IMR-90 (cell line): ENCODE data around the gene SP8. TPM values are rescaled to one million over a fixed set of nuclear protein-coding genes. Genes with fewer than 3 reads are reported as not detected.

Experiments used
- ATAC-seq: fragments of 200-7000 bp; cut with Tn5 transposase; 2 replicates; pipeline ENCODE4 v1.9.1; 2020; ENCODE audit warnings: low read depth, mild to moderate bottlenecking, moderate library complexity
- BruUV-seq: library from RNA; stranded (reverse); fragments of 400-500 nt; replicated peaks from 2 replicates; lab custom pipeline; 2021; lab: Mats Ljungman, UMichigan
- CTCF ChIA-PET: fragments of 300-600 bp; formaldehyde crosslinking; extraction: SDS; loops from one replicate; lab custom pipeline; 2021; ENCODE audit warnings: antibody characterized with exemption; lab: Yijun Ruan, JAX
- POLR2A ChIA-PET: fragments of 300-600 bp; sonication (Branson Sonifier 250); formaldehyde crosslinking; loops from one replicate; lab custom pipeline; 2022; ENCODE audit warnings: antibody characterized with exemption; ENCODE audit not compliant: unreplicated experiment; lab: Charles Lee
- DNase-seq: peaks from one replicate; pipeline ENCODE4 v3.0.0; 2013
- H2AFZ ChIP-seq: replicated peaks from 2 replicates; pipeline ENCODE3; 2013; ENCODE audit warnings: low read length, mild to moderate bottlenecking; ENCODE audit not compliant: poor library complexity
- H2AK5ac ChIP-seq: 2 replicates; pipeline ENCODE4 v1.6.1; 2013; ENCODE audit warnings: low read depth, low read length, inconsistent platforms
- H2AK9ac ChIP-seq: replicated peaks from 2 replicates; pipeline ENCODE3; 2013; ENCODE audit warnings: mild to moderate bottlenecking, low read depth, low read length, moderate library complexity; ENCODE audit not compliant: poor library complexity
- H2BK120ac ChIP-seq: 2 replicates; pipeline ENCODE4 v1.6.1; 2013; ENCODE audit warnings: low read depth, low read length, inconsistent platforms
- H2BK15ac ChIP-seq: 3 replicates; pipeline ENCODE4 v1.6.1; 2013; ENCODE audit warnings: low read depth, low read length, inconsistent platforms
- H2BK20ac ChIP-seq: 2 replicates; pipeline ENCODE4 v1.6.1; 2013; ENCODE audit warnings: low read depth, mild to moderate bottlenecking, inconsistent platforms, low read length, moderate library complexity
- H2BK5ac ChIP-seq: 2 replicates; pipeline ENCODE4 v1.6.1; 2013; ENCODE audit warnings: mild to moderate bottlenecking, low read depth, low read length, inconsistent platforms; ENCODE audit not compliant: poor library complexity, severe bottlenecking
- H3K14ac ChIP-seq: replicated peaks from 2 replicates; pipeline ENCODE4 v1.6.1; 2013; ENCODE audit warnings: low read depth, low read length, inconsistent platforms
- H3K18ac ChIP-seq: 2 replicates; pipeline ENCODE4 v1.6.1; 2013; ENCODE audit warnings: low read depth, low read length, control low read depth
- H3K23ac ChIP-seq: 2 replicates; pipeline ENCODE4 v1.6.1; 2013; ENCODE audit warnings: low read depth, low read length, inconsistent platforms
- H3K27ac ChIP-seq: 2 replicates; pipeline ENCODE4 v1.5.1; 2013; ENCODE audit warnings: mild to moderate bottlenecking, control low read depth, low read length; ENCODE audit not compliant: insufficient read depth
- H3K27me3 ChIP-seq: 2 replicates; pipeline ENCODE4 v1.6.1; 2013; ENCODE audit warnings: low read length; ENCODE audit not compliant: control insufficient read depth, insufficient read depth
- H3K36me3 ChIP-seq: 2 replicates; pipeline ENCODE4 v1.6.1; 2013; ENCODE audit warnings: low read length, mixed read lengths; ENCODE audit not compliant: control insufficient read depth, insufficient read depth
- H3K4ac ChIP-seq: 2 replicates; pipeline ENCODE4 v1.6.1; 2013; ENCODE audit warnings: low read depth, low read length, inconsistent platforms
- H3K4me1 ChIP-seq: 2 replicates; pipeline ENCODE4 v1.6.1; 2013; ENCODE audit warnings: low read length, mixed read lengths; ENCODE audit not compliant: control insufficient read depth, insufficient read depth
- H3K4me2 ChIP-seq: 2 replicates; pipeline ENCODE4 v1.6.1; 2013; ENCODE audit warnings: low read depth, mild to moderate bottlenecking, control low read depth, low read length, moderate library complexity
- H3K4me3 ChIP-seq: 2 replicates; pipeline ENCODE4 v1.5.1; 2013; ENCODE audit warnings: low read depth, mild to moderate bottlenecking, control low read depth, low read length, moderate library complexity; ENCODE audit not compliant: insufficient read depth
- H3K56ac ChIP-seq: 2 replicates; pipeline ENCODE4 v1.6.1; 2013; ENCODE audit warnings: low read length, inconsistent platforms; ENCODE audit not compliant: insufficient read depth; ENCODE audit errors: extremely low read depth
- H3K79me1 ChIP-seq, 2 experiments: 2 replicates each; pipeline ENCODE4 v1.6.1; 2013; ENCODE audit warnings: low read length in 2 of 2, inconsistent platforms in 1 of 2, low read depth in 1 of 2
- H3K9ac ChIP-seq: 2 replicates; pipeline ENCODE4 v1.6.1; 2013; ENCODE audit warnings: low read depth, low read length, control low read depth
- H3K9me1 ChIP-seq: 2 replicates; pipeline ENCODE4 v1.6.1; 2013; ENCODE audit warnings: low read length, inconsistent platforms; ENCODE audit not compliant: insufficient read depth
- H3K9me3 ChIP-seq: 2 replicates; pipeline ENCODE4 v1.6.1; 2013; ENCODE audit warnings: low read length; ENCODE audit not compliant: control insufficient read depth, insufficient read depth
- H4K20me1 ChIP-seq: 2 replicates; pipeline ENCODE4 v1.6.1; 2013; ENCODE audit warnings: low read length, inconsistent platforms; ENCODE audit not compliant: insufficient read depth
- H4K5ac ChIP-seq: 2 replicates; pipeline ENCODE4 v1.6.1; 2013; ENCODE audit warnings: mild to moderate bottlenecking, low read depth, low read length, control low read depth
- H4K8ac ChIP-seq, 2 experiments: 2 replicates each; pipeline ENCODE4 v1.6.1; 2013; ENCODE audit warnings: low read depth in 2 of 2, low read length in 2 of 2, control low read depth in 1 of 2, inconsistent platforms in 1 of 2
- H4K91ac ChIP-seq: 2 replicates; pipeline ENCODE4 v1.6.1; 2013; ENCODE audit warnings: low read depth, low read length, inconsistent platforms; ENCODE audit not compliant: insufficient read depth
- BHLHE40 ChIP-seq: fragments of 150-350 bp; IDR thresholded peaks from 2 replicates; pipeline ENCODE4 v1.6.1; 2016; ENCODE audit warnings: mild to moderate bottlenecking, low read depth, low read length
- CEBPB ChIP-seq: IDR thresholded peaks from 2 replicates; pipeline ENCODE4 v1.6.1; 2012; ENCODE audit warnings: low read depth, low read length, improper control_type of control experiment
- CHD1 ChIP-seq: IDR thresholded peaks from 2 replicates; pipeline ENCODE4 v1.6.1; 2012; ENCODE audit warnings: low read depth, low read length, improper control_type of control experiment
- FOS ChIP-seq: fragments of 150-350 bp; IDR thresholded peaks from 2 replicates; pipeline ENCODE4 v1.6.1; 2016; ENCODE audit warnings: low read depth, low read length
- MAFK ChIP-seq: IDR thresholded peaks from 2 replicates; pipeline ENCODE4 v1.6.1; 2012; ENCODE audit warnings: low read depth, low read length, improper control_type of control experiment
- MAZ ChIP-seq: IDR thresholded peaks from 2 replicates; pipeline ENCODE4 v1.6.1; 2012; ENCODE audit warnings: low read depth, mild to moderate bottlenecking, low read length, improper control_type of control experiment, moderate library complexity, borderline replicate concordance
- MXI1 ChIP-seq: IDR thresholded peaks from 2 replicates; pipeline ENCODE4 v1.6.1; 2012; ENCODE audit warnings: low read depth, mild to moderate bottlenecking, low read length, moderate library complexity, borderline replicate concordance
- NFE2L2 ChIP-seq: fragments of 150-350 bp; IDR thresholded peaks from 2 replicates; pipeline ENCODE4 v1.6.1; 2016; ENCODE audit warnings: low read depth, mild to moderate bottlenecking, low read length
- POLR2A ChIP-seq: IDR thresholded peaks from 2 replicates; pipeline ENCODE4 v1.6.1; 2012; ENCODE audit warnings: mild to moderate bottlenecking, low read depth, low read length
- RAD21 ChIP-seq: IDR thresholded peaks from 2 replicates; pipeline ENCODE4 v1.6.1; 2012; ENCODE audit warnings: low read length, improper control_type of control experiment
- RCOR1 ChIP-seq: IDR thresholded peaks from 2 replicates; pipeline ENCODE4 v1.6.1; 2012; ENCODE audit warnings: mild to moderate bottlenecking, low read length, improper control_type of control experiment; ENCODE audit not compliant: insufficient replicate concordance
- RFX5 ChIP-seq: IDR thresholded peaks from 2 replicates; pipeline ENCODE4 v1.8.0; 2012; ENCODE audit warnings: low read depth, mild to moderate bottlenecking, low read length, moderate library complexity
- SMC3 ChIP-seq: fragments of 150-350 bp; IDR thresholded peaks from 2 replicates; pipeline ENCODE4 v1.6.1; 2016; ENCODE audit warnings: low read depth, mild to moderate bottlenecking, antibody characterized with exemption, low read length, moderate library complexity
- USF2 ChIP-seq: fragments of 150-350 bp; IDR thresholded peaks from 2 replicates; pipeline ENCODE4 v1.6.1; 2017; ENCODE audit warnings: mild to moderate bottlenecking, antibody characterized with exemption, low read length, low read depth
- WGBS, 2 experiments: methylation state at CpG; one replicate each; pipeline versions ENCODE4 v1.1.5 to v1.1.7; 2013; ENCODE audit warnings: missing lambda C conversion rate in 2 of 2; ENCODE audit not compliant: insufficient read length in 1 of 2; ENCODE audit errors: extremely low coverage in 2 of 2; 5-methylcytosine and 5-hydroxymethylcytosine counted together
- dilution Hi-C: fragments of 300-500 bp; cut with HindIII; formaldehyde crosslinking; loops from one replicate; pipeline ENCODE4 v1.14.3; 2018; ENCODE audit warnings: low sequenced_read_pairs; ENCODE audit not compliant: unreplicated experiment
- in situ Hi-C: fragments of 300-500 bp; cut with MboI; formaldehyde crosslinking; loops from 3 replicates; pipeline ENCODE4 v1.14.3; 2019; ENCODE audit warnings: low sequenced_read_pairs, inconsistent platforms, mixed read lengths
- intact Hi-C: fragments of 100-400 bp; cut with micrococcal nuclease; formaldehyde crosslinking; loops from 2 replicates; pipeline ENCODE4 v1.10.0; 2022
- polyA plus RNA-seq, 3 experiments: library from polyadenylated mRNA; depleted of rRNA; stranded (reverse); fragments of >200 nt; gene quantifications; 2 replicates each; pipeline ENCODE4 v1.2.3, GENCODE V29; 2012; ENCODE audit warnings: low replicate concordance in 1 of 3
- total RNA-seq: library from RNA; depleted of rRNA; stranded (reverse); fragments of >200 nt; gene quantifications from 2 replicates; pipeline ENCODE4 v1.2.3, GENCODE V29; 2012
- TF ChIP-seq, protein P1 (sequence below): fragments of 150-350 bp; IDR thresholded peaks from 2 replicates; pipeline ENCODE4 v1.6.1; 2016; ENCODE audit warnings: low read depth, mild to moderate bottlenecking, low read length, moderate library complexity, borderline replicate concordance
- TF ChIP-seq, protein P2 (sequence below): conservative IDR thresholded peaks from 2 replicates; pipeline ENCODE4 v1.5.1; 2012; ENCODE audit warnings: mild to moderate bottlenecking, low read depth, low read length, improper control_type of control experiment

The SP8 gene
- total and polyA plus RNA-seq, 2 of the 4 experiments (the other 2 are of a cell fraction): not detected

DNA sequence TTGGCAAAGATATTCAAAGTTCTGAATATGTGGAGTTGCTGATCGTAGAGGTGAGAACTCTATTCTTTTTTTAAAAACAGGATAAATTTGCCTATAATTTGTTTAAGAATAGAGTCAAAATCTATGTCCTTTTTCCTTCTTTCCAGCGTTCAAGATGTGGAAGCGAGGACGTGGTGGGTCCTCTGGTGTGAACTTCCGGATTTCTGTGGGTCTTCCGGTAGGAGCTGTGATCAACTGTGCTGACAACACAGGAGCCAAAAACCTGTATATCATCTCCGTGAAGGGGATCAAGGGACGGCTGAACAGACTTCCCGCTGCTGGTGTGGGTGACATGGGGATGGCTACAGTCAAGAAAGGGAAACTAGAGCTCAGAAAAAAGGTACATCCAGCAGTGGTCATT is 40.5 kb upstream of the SP8 start:
- Histone ChIP-seq H3K56ac (no peak overlapping the region), H2AK5ac (no peak overlapping the region), H4K8ac (no peak overlapping the region), H3K4me2 (no peak overlapping the region), H2AK9ac (no peak overlapping the region), H3K18ac (no peak overlapping the region), H3K4me3 (no peak overlapping the region), H2BK120ac (no peak overlapping the region), H4K20me1 (no peaks in the 10 kb centered on the region), H3K9ac (no peak overlapping the region), H3K14ac (no peak overlapping the region), H2BK5ac (no peak overlapping the region), H3K9me3 (peaks cover 11% of the 10 kb centered on the region), H3K23ac (no peak overlapping the region), H3K36me3 (no peaks in the 10 kb centered on the region), H4K91ac (no peak overlapping the region), H3K4ac (no peak overlapping the region), H2BK20ac (no peak overlapping the region), H3K27ac (no peak overlapping the region), H4K5ac (no peak overlapping the region), H2AFZ (no peak overlapping the region), H3K9me1 (no peaks in the 10 kb centered on the region), H2BK15ac (no peak overlapping the region), H3K4me1 (no peaks in the 10 kb centered on the region), H3K27me3 (no peaks in the 10 kb centered on the region), H3K79me1 (no peaks in the 10 kb centered on the region)
- ChIA-PET POLR2A (no interaction called here), CTCF (no interaction called here)
- ATAC-seq (no peak), DNase-seq (no peak)
- no CpG with 5 or more reads among the region's 9 CpGs for WGBS, 2 experiments
- dilution Hi-C loops: no loop called here
- in situ Hi-C loops: no loop called here
- BruUV-seq: no TSS peak
- intact Hi-C loops: no loop called here
- TF ChIP-seq POLR2A: no peak
- no peak for TF ChIP-seq MXI1
- no peak for TF ChIP-seq USF2
- TF ChIP-seq, protein P1, sequence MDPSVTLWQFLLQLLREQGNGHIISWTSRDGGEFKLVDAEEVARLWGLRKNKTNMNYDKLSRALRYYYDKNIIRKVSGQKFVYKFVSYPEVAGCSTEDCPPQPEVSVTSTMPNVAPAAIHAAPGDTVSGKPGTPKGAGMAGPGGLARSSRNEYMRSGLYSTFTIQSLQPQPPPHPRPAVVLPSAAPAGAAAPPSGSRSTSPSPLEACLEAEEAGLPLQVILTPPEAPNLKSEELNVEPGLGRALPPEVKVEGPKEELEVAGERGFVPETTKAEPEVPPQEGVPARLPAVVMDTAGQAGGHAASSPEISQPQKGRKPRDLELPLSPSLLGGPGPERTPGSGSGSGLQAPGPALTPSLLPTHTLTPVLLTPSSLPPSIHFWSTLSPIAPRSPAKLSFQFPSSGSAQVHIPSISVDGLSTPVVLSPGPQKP: no peak
- no peak for TF ChIP-seq MAFK
- TF ChIP-seq NFE2L2: no peak
- TF ChIP-seq RAD21: no peak
- no peak for TF ChIP-seq BHLHE40
- TF ChIP-seq CHD1: no peak
- no peak for TF ChIP-seq RFX5
- TF ChIP-seq FOS: no peak
- no peak for TF ChIP-seq SMC3
- no peak for TF ChIP-seq CEBPB
- TF ChIP-seq RCOR1: no peak
- TF ChIP-seq, protein P2, sequence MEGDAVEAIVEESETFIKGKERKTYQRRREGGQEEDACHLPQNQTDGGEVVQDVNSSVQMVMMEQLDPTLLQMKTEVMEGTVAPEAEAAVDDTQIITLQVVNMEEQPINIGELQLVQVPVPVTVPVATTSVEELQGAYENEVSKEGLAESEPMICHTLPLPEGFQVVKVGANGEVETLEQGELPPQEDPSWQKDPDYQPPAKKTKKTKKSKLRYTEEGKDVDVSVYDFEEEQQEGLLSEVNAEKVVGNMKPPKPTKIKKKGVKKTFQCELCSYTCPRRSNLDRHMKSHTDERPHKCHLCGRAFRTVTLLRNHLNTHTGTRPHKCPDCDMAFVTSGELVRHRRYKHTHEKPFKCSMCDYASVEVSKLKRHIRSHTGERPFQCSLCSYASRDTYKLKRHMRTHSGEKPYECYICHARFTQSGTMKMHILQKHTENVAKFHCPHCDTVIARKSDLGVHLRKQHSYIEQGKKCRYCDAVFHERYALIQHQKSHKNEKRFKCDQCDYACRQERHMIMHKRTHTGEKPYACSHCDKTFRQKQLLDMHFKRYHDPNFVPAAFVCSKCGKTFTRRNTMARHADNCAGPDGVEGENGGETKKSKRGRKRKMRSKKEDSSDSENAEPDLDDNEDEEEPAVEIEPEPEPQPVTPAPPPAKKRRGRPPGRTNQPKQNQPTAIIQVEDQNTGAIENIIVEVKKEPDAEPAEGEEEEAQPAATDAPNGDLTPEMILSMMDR: no peak
- no peak for TF ChIP-seq MAZ
